Measurements from ENCODE around the gene PATE2. TPM values are rescaled to one million over a fixed set of nuclear protein-coding genes. Genes with fewer than 3 reads are reported as not detected.

Gene PATE2
- total RNA-seq, 1 donor from 2014 or later = not detected

GRCh38 chr11:125787827-125788226, 9.2 kb upstream of the PATE2 start, which contains the start of gene PATE3:
Gene PATE3 (plus strand): TSS chr11:125788127. CDS start chr11:125788152, 25 bp downstream.
- DNase-seq (ENCODE audit: low read depth) = no peak
- no peak for TF ChIP-seq CTCF (IDR thresholded peaks at IDR 0.05; ENCODE audit: insufficient read depth, low read length, poor library complexity, severe bottlenecking)
- no peak within 1 kb of the TSS for H3K4me3 ChIP-seq (ENCODE audit: low read depth, low read length)
- no peaks in the 10 kb centered on the region for H3K27me3 ChIP-seq (ENCODE audit: control insufficient read depth, insufficient read depth, low read length)
- H3K36me3 ChIP-seq (ENCODE audit: control insufficient read depth, insufficient read depth, low read length) = no peaks in the 10 kb centered on the region

DNA sequence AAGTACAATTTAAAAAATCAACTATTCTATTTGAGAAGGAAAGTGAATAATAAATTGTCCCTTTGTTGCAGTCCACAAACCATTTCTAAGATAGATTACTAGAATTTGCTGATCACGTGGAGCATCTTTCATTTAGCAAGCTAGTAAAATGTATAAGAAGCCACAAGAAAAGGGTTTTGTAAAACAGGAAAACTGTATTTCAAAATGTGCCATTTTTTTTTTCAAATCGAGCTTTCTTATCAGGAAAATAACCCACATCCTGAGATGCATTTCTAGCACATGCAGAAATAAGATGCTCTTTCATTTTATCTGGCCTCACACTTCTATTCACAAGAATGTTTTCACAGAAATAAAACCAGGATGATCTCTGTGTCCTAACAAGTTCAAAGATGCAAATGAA, 6.0 kb upstream of the PATE2 start:
- no peak overlapping the region for H3K4me3 ChIP-seq (ENCODE audit: low read depth, low read length)
- H3K27me3 ChIP-seq (ENCODE audit: control insufficient read depth, insufficient read depth, low read length) = no peaks in the 10 kb centered on the region
- DNase-seq (ENCODE audit: low read depth) = no peak
- H3K36me3 ChIP-seq (ENCODE audit: control insufficient read depth, insufficient read depth, low read length) = no peaks in the 10 kb centered on the region
- TF ChIP-seq CTCF (IDR thresholded peaks at IDR 0.05; ENCODE audit: insufficient read depth, low read length, poor library complexity, severe bottlenecking) = no peak

- TF ChIP-seq CTCF (IDR thresholded peaks at IDR 0.05; ENCODE audit: insufficient read depth, low read length, poor library complexity, severe bottlenecking) = no peak
- H3K36me3 ChIP-seq (ENCODE audit: control insufficient read depth, insufficient read depth, low read length) = no peaks in the 10 kb centered on the region
- no peaks in the 10 kb centered on the region for H3K27me3 ChIP-seq (ENCODE audit: control insufficient read depth, insufficient read depth, low read length)
- H3K4me3 ChIP-seq (ENCODE audit: low read depth, low read length) = no peak overlapping the region
- DNase-seq (ENCODE audit: low read depth) = no peak
Observed at GRCh38 chr11:125777309-125777708, 1.3 kb downstream of the PATE2 start.

- no peak for TF ChIP-seq CTCF (IDR thresholded peaks at IDR 0.05; ENCODE audit: insufficient read depth, low read length, poor library complexity, severe bottlenecking)
- DNase-seq (ENCODE audit: low read depth) = no peak
Observed at GRCh38 chr11:125773516-125773915, 5.1 kb downstream of the PATE2 start.

DNA sequence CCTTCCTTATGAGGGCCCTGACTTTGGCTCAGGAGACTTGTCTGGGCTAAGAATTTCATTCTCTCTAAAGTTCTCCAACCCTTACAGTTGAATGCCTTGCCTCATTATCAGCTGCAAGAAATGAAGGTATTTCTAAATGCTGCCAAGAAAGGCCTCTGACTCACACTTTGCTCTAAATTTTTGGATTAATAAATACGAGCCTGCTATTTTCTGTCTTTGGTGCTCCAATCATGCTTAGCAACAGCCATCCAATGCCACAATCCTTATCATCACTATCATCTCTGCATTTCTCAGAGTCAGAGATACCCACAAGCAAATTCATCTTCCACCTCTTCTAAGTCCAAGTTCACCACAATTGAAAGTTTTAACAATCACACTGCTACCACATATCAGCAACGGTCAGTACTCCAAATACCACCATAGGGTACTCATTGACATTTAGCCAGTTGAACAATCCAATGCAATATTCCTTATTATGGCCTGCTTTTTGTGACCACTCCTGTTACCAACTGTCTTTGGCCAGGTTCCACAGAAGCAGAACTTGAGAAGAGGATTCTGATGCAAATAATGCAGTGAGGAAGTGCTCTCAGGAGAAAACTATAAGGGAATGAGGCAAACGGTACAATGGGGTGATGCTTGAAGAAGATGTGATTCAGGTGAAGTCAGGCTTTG, 5.7 kb downstream of the PATE2 start:
- Histone ChIP-seq H3K36me3 (ENCODE audit: control insufficient read depth, insufficient read depth, low read length) (no peaks in the 10 kb centered on the region), H3K4me3 (ENCODE audit: low read depth, low read length) (no peak overlapping the region), H3K27me3 (ENCODE audit: control insufficient read depth, insufficient read depth, low read length) (no peaks in the 10 kb centered on the region)
- no peak for TF ChIP-seq CTCF (IDR thresholded peaks at IDR 0.05; ENCODE audit: insufficient read depth, low read length, poor library complexity, severe bottlenecking)
- DNase-seq (ENCODE audit: low read depth) = no peak

More at GRCh38 chr11:125773516-125773915, 5.1 kb downstream of the PATE2 start:
- Histone ChIP-seq H3K36me3 (ENCODE audit: control insufficient read depth, insufficient read depth, low read length) (no peaks in the 10 kb centered on the region), H3K4me3 (ENCODE audit: low read depth, low read length) (no peak overlapping the region), H3K27me3 (ENCODE audit: control insufficient read depth, insufficient read depth, low read length) (no peaks in the 10 kb centered on the region)

DNA sequence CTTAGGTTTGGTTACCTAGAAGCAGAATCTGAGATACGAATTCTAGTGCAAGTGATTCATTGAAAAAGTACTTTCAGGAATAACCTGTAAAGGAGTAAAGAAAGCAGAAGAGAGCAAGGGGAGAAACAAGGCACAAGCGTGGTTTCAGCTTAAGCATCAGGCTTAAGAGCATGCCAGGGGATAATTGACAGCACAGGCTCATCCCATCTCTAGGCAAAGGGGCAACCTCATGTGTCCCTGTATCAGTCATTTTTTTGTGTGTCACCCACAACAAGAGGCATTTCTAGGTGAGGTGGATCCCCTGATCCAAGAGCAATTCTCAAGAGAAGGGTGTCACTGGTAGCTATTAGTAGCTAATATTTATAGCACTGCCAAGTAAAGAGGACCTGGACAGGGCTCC, 8.0 kb downstream of the PATE2 start:
- Histone ChIP-seq H3K36me3 (ENCODE audit: control insufficient read depth, insufficient read depth, low read length) (no peaks in the 10 kb centered on the region), H3K27me3 (ENCODE audit: control insufficient read depth, insufficient read depth, low read length) (no peaks in the 10 kb centered on the region), H3K4me3 (ENCODE audit: low read depth, low read length) (no peak overlapping the region)
- no peak for DNase-seq (ENCODE audit: low read depth)
- no peak for TF ChIP-seq CTCF (IDR thresholded peaks at IDR 0.05; ENCODE audit: insufficient read depth, low read length, poor library complexity, severe bottlenecking)
